Keratinocyte (primary cell): ENCODE measurements around the gene TBC1D10B. TPM values are rescaled to one million over a fixed set of nuclear protein-coding genes. Genes with fewer than 3 reads are reported as not detected.

Source experiments
- DNase-seq: peaks from one replicate; pipeline ENCODE4 v3.0.0-alpha.2; 2011; ENCODE audit warnings: low read depth, missing footprints, low spot score
- FAIRE-seq: peaks from 2 replicates; lab custom pipeline; 2011; peaks lifted over from hg19 to GRCh38; lab: Jason Lieb, UNC
- H2AFZ ChIP-seq: 2 replicates; pipeline ENCODE4 v1.6.0; 2012; ENCODE audit warnings: low read length, control low read depth, inconsistent platforms; ENCODE audit not compliant: control insufficient read depth
- H3K27ac ChIP-seq: 2 replicates; pipeline ENCODE4 v1.5.1; 2011; ENCODE audit warnings: low read length; ENCODE audit not compliant: control insufficient read depth, insufficient read depth
- H3K27me3 ChIP-seq: 3 replicates; pipeline ENCODE4 v1.6.0; 2011; ENCODE audit warnings: low read length; ENCODE audit not compliant: control insufficient read depth, insufficient read depth; ENCODE audit errors: extremely low read depth
- H3K36me3 ChIP-seq, 2 experiments: 2 replicates in 1 of 2; 3 replicates in 1 of 2; pipeline ENCODE4 v1.5.1; 2011; ENCODE audit warnings: low read length in 2 of 2, mild to moderate bottlenecking in 1 of 2; ENCODE audit not compliant: control insufficient read depth in 2 of 2, insufficient read depth in 2 of 2; ENCODE audit errors: extremely low read depth in 1 of 2
- H3K4me1 ChIP-seq: 3 replicates; pipeline ENCODE4 v1.5.1; 2011; ENCODE audit warnings: low read length; ENCODE audit not compliant: control insufficient read depth, insufficient read depth; ENCODE audit errors: extremely low read depth
- H3K4me2 ChIP-seq: 3 replicates; pipeline ENCODE4 v1.6.0; 2011; ENCODE audit warnings: low read depth, low read length; ENCODE audit not compliant: control insufficient read depth, insufficient read depth; ENCODE audit errors: extremely low read depth
- H3K4me3 ChIP-seq, 3 experiments: fragments of 200-600 bp in 1 of 3; sonication (generic) in 1 of 3; 2 replicates in 2 of 3; 3 replicates in 1 of 3; pipeline ENCODE4 v1.5.1; 2011 to 2016; ENCODE audit warnings: low read length in 3 of 3, mild to moderate bottlenecking in 3 of 3, control low read depth in 2 of 3, inconsistent platforms in 1 of 3, low read depth in 1 of 3, mixed read lengths in 1 of 3, mixed run types in 1 of 3, moderate library complexity in 1 of 3; ENCODE audit not compliant: control insufficient read depth in 2 of 3, insufficient read depth in 2 of 3; ENCODE audit errors: extremely low read depth in 1 of 3
- H3K79me2 ChIP-seq: 2 replicates; pipeline ENCODE4 v1.6.0; 2012; ENCODE audit warnings: low read length; ENCODE audit not compliant: control insufficient read depth, insufficient read depth
- H3K9ac ChIP-seq: 3 replicates; pipeline ENCODE4 v1.6.0; 2011; ENCODE audit warnings: low read length; ENCODE audit not compliant: control insufficient read depth, insufficient read depth; ENCODE audit errors: extremely low read depth
- H3K9me1 ChIP-seq: 3 replicates; pipeline ENCODE4 v1.6.0; 2011; ENCODE audit warnings: low read length; ENCODE audit not compliant: control insufficient read depth, insufficient read depth; ENCODE audit errors: extremely low read depth
- H3K9me3 ChIP-seq: 2 replicates; pipeline ENCODE4 v1.5.1; 2012; ENCODE audit warnings: low read depth, low read length; ENCODE audit not compliant: control insufficient read depth
- H4K20me1 ChIP-seq: 3 replicates; pipeline ENCODE4 v1.6.0; 2011; ENCODE audit warnings: low read length; ENCODE audit not compliant: control insufficient read depth, insufficient read depth; ENCODE audit errors: extremely low read depth
- CTCF ChIP-seq, 3 experiments: IDR thresholded peaks in 1 of 3; conservative IDR thresholded peaks in 1 of 3; optimal IDR thresholded peaks in 1 of 3; 2 replicates in 2 of 3; 3 replicates in 1 of 3; pipeline versions ENCODE3 to v1.5.1; 2011; ENCODE audit warnings: low read length in 3 of 3, mild to moderate bottlenecking in 3 of 3, moderate library complexity in 2 of 3, control low read depth in 1 of 3, inconsistent platforms in 1 of 3; ENCODE audit not compliant: insufficient read depth in 2 of 3; ENCODE audit errors: extremely low read depth in 1 of 3
- EZH2 ChIP-seq: IDR thresholded peaks from one replicate; pipeline ENCODE4 v1.6.1; 2012; ENCODE audit warnings: inconsistent platforms, mild to moderate bottlenecking, low read length, moderate library complexity
- dilution Hi-C: fragments of 300-500 bp; cut with MboI; formaldehyde crosslinking; loops from one replicate; pipeline ENCODE4 v1.7.0; 2020; ENCODE audit warnings: low sequenced_read_pairs; ENCODE audit not compliant: extremely low pct_ligation_motif_present
- polyA plus RNA-seq, 5 experiments: library from polyadenylated mRNA; depleted of rRNA in 3 of 5; stranded (reverse) in 3 of 5; stranded (forward) in 1 of 5; unstranded in 1 of 5; fragments of >200 nt; gene quantifications; 1 replicate in 1 of 5; 2 replicates in 3 of 5; 3 replicates in 1 of 5; pipeline versions ENCODE4 v1.2.1 to v1.2.3, GENCODE V29; 2011 to 2012; ENCODE audit warnings: missing spikeins in 2 of 5, low read depth in 1 of 5, low replicate concordance in 1 of 5

TBC1D10B gene
- polyA plus RNA-seq, 1 donor (not counting 4 experiments of a cell fraction or from before 2014, with no cell fraction given) = 8.6 TPM

DNA sequence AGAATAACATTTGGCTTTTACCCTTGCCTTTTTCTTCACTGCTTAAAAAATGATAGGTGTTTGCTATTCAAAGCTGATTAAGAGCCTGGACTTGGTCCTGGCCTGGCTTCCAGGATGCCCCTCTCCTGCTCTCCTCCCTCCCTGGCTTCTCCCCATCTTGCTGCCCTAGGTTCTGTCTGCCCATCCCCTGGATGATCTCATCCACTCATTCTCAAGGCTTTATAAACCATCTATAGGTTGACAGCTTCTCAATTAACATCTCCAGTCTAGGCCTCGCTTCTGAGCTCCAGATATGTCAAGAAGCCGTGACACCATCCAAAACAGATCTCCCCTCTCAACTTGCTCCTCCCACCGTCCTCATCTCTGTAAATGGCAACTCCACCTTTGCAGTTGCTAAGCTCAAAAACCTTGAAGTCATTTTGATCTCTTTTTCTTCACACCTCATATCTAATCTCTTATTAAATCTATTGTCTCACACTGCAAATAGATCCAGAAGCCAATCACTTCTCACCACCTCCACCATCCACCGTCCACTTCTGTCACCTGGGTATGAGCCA, 45.8 kb upstream of the TBC1D10B start:
- Histone ChIP-seq H3K4me3 (no peak overlapping the region), H3K9me3 (no peaks in the 10 kb centered on the region), H4K20me1 (no peaks in the 10 kb centered on the region), H3K79me2 (no peaks in the 10 kb centered on the region), H3K9ac (no peak overlapping the region), H3K27me3 (no peaks in the 10 kb centered on the region), H3K36me3 (peaks cover 7 to 10% of the 10 kb centered on the region in 2 experiments), H3K9me1 (no peaks in the 10 kb centered on the region), H2AFZ (no peak overlapping the region), H3K4me2 (no peak overlapping the region), H3K27ac (no peak overlapping the region), H3K4me1 (peaks cover 14% of the 10 kb centered on the region)
- TF ChIP-seq EZH2 = no peak
- no peak for TF ChIP-seq CTCF (optimal IDR thresholded peaks at IDR 0.05 in 1 of 3, IDR thresholded peaks at IDR 0.05 in 1 of 3, conservative IDR thresholded peaks at IDR 0.05 in 1 of 3; ENCODE audit: extremely low read depth in 1 of 3, insufficient read depth in 2 of 3, low read length in 3 of 3)
- DNase-seq (no peak), FAIRE-seq (no peak)
- dilution Hi-C loops = no loop called here

DNA sequence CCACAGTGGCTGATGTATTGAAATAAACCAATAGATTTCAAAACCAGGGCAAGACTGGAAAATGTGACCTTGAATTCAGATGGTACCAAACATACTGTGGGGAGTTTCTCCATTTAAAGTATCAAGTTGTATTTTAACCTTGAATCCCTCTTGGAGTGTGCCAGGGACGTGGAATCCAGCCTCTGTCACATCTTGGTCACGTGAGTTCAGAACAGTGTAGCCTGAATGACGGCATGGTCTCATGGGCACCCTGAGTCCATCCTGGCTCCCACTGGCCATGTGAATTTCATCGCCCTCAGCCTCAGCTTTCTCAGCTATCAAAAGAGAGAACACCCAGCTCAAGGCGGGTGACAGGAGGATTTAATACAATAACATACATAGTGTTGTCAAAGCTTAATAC, 43.9 kb upstream of the TBC1D10B start:
- FAIRE-seq = no peak
- Histone ChIP-seq H3K9ac (no peak overlapping the region), H3K9me3 (no peaks in the 10 kb centered on the region), H3K4me3 (no peak overlapping the region), H3K27me3 (no peaks in the 10 kb centered on the region), H3K27ac (no peak overlapping the region), H3K36me3 (peaks cover 3 to 8% of the 10 kb centered on the region in 2 experiments), H3K9me1 (no peaks in the 10 kb centered on the region), H3K4me1 (peaks cover 16% of the 10 kb centered on the region), H3K4me2 (no peak overlapping the region), H3K79me2 (peaks cover 2% of the 10 kb centered on the region), H2AFZ (no peak overlapping the region), H4K20me1 (no peaks in the 10 kb centered on the region)
- TF ChIP-seq CTCF (optimal IDR thresholded peaks at IDR 0.05 in 1 of 3, IDR thresholded peaks at IDR 0.05 in 1 of 3, conservative IDR thresholded peaks at IDR 0.05 in 1 of 3; ENCODE audit: extremely low read depth in 1 of 3, insufficient read depth in 2 of 3, low read length in 3 of 3) (no peak), EZH2 (no peak)
- DNase-seq = no peak
- dilution Hi-C loops = no loop called here
